Heart left ventricle (tissue), 16 donors: ENCODE measurements around the gene GUF1. TPM values are rescaled to one million over a fixed set of nuclear protein-coding genes. Genes with fewer than 3 reads are reported as not detected.

Experiments
- ATAC-seq, 4 donors: fragments of 200-7000 bp; cut with Tn5 transposase; one replicate each; pipeline ENCODE4 v1.9.1; 2020 to 2022; ENCODE audit warnings: moderate library complexity in 4 of 4, mild to moderate bottlenecking in 3 of 4, moderate number of reproducible peaks in 1 of 4
- DNase-seq, 5 donors: peaks; one replicate each; pipeline ENCODE4 v3.0.0-alpha.2; 2020
- H3K27ac ChIP-seq, 12 donors: fragments of 200-600 bp; sonication (generic) in 4 of 12; one replicate each; pipeline versions ENCODE4 v1.5.0 to v1.8.0; 2016 to 2022; ENCODE audit warnings: mild to moderate bottlenecking in 2 of 12
- H3K27me3 ChIP-seq, 9 donors: fragments of 200-600 bp; sonication (generic) in 2 of 9; one replicate each; pipeline versions ENCODE4 v1.5.1 to v1.8.0; 2016 to 2022; ENCODE audit warnings: mild to moderate bottlenecking in 3 of 9
- H3K36me3 ChIP-seq, 9 donors: fragments of 200-600 bp; sonication (generic) in 2 of 9; one replicate each; pipeline versions ENCODE4 v1.5.0 to v1.8.0; 2018 to 2022; ENCODE audit warnings: mild to moderate bottlenecking in 2 of 9
- H3K4me1 ChIP-seq, 12 donors: fragments of 200-600 bp; sonication (generic) in 4 of 12; one replicate each; pipeline versions ENCODE4 v1.5.0 to v1.8.0; 2016 to 2022; ENCODE audit warnings: mild to moderate bottlenecking in 3 of 12
- H3K4me3 ChIP-seq, 12 donors: fragments of 200-600 bp; sonication (generic) in 4 of 12; one replicate each; pipeline versions ENCODE4 v1.5.0 to v1.8.0; 2017 to 2022; ENCODE audit warnings: mild to moderate bottlenecking in 9 of 12, moderate library complexity in 4 of 12
- H3K9me3 ChIP-seq, 12 donors: fragments of 200-600 bp; sonication (generic) in 4 of 12; one replicate each; pipeline versions ENCODE4 v1.5.0 to v1.8.0; 2016 to 2022; ENCODE audit warnings: mild to moderate bottlenecking in 1 of 12
- CTCF ChIP-seq, 12 donors: fragments of 200-600 bp; sonication (generic) in 4 of 12; IDR thresholded peaks; one replicate each; pipeline versions ENCODE4 v1.5.0 to v1.8.0; 2018 to 2022; ENCODE audit warnings: antibody characterized with exemption in 12 of 12, mild to moderate bottlenecking in 5 of 12
- POLR2A ChIP-seq, 2 donors: fragments of 450-650 bp; IDR thresholded peaks; one replicate each; pipeline ENCODE4 v1.6.1; 2017; ENCODE audit warnings: antibody characterized with exemption in 2 of 2, mild to moderate bottlenecking in 2 of 2, moderate library complexity in 2 of 2
- WGBS, 4 donors: extraction: QIAGEN DNeasy Blood & Tissue Kit in 2 of 4; methylation state at CpG; one replicate each; pipeline versions ENCODE4 v1.1.5 to v1.1.7; 2013 to 2018; 5-methylcytosine and 5-hydroxymethylcytosine counted together
- intact Hi-C, 10 donors: fragments of 100-400 bp; cut with DNase I; formaldehyde crosslinking; loops; one replicate each; pipeline versions ENCODE4 v1.11.1 to v1.14.2; 2022
- polyA plus RNA-seq, 2 donors: library from polyadenylated mRNA; stranded (reverse); fragments of 200-250 nt; gene quantifications; one replicate each; pipeline ENCODE4 v1.2.3, GENCODE V29; 2013
- total RNA-seq, 9 donors: library from RNA; depleted of rRNA in 2 of 9; stranded (reverse); fragments of >200 nt in 2 of 9; fragmentation: NEBNext Ultra II Directional in 3 of 9; extraction: Animal tissue kit (Norgen Biotek cat#: 25700) in 3 of 9; gene quantifications; one replicate each; pipeline versions ENCODE4 v1.1.0 to v1.2.4, GENCODE V29; 2016 to 2023
- donor health status: ischemic (EF 13 %, LVEDD 7.1; RV severe dilation, severe dysfunction).
- donor health status: healthy with polysubstance abuse.
- donor health status: DM: no; HTN: yes; CAD: no.
- donor health status: DM: no; HTN: no; CAD: no.
- donor health status: ischemic (EF 25% LVEDD 6.9; RV normal size, moderate dysfunction).
- donor health status: ischemic (EF 25% LVEDD 5.7; RV mildly dilated, moderate dysfunction).
- donor health status: healthy.
- donor health status: DM: yes; HTN: yes; CAD: no.
- donor health status: ischemic (EF 35%, LVEDD 5.7; RV mildly dilated, moderate dysfunction).
- donor health status: nonischemic (EF 11% LVEDD 7.7; RV severe dilation, severe dysfunction).
- donor health status: DM: yes; HTN: yes; CAD: no.
- donor health status: PGD.
- donor health status: ischemic (EF 29% LVEDD 5.4; RV normal size, mild dysfunction).
- donor health status: nonischemic (EF 23%, LVEDD 6.1; RV moderate dilation, normal function).

GUF1 gene
- total and polyA plus RNA-seq, 11 donors = 13.9 to 25.9 (median 19.5) TPM

- intact Hi-C loops = no loop called here
- no peak for ATAC-seq
- TF ChIP-seq CTCF (IDR thresholded peaks at IDR 0.05) (no peak), POLR2A (IDR thresholded peaks at IDR 0.05) (no peak)
Observed at GRCh38 chr4:44632733-44633132, 45.5 kb upstream of the GUF1 start.

GRCh38 chr4:44638091-44638490, 40.1 kb upstream of the GUF1 start:
- DNase-seq (no peak), ATAC-seq (no peak)
- TF ChIP-seq CTCF (IDR thresholded peaks at IDR 0.05) = no peak
- TF ChIP-seq POLR2A (IDR thresholded peaks at IDR 0.05) = no peak
- Histone ChIP-seq H3K36me3 (no peaks in the 10 kb centered on the region), H3K4me3 (no peak overlapping the region), H3K4me1 (no peaks in the 10 kb centered on the region), H3K27ac (no peak overlapping the region), H3K9me3 (peaks cover 0 to 11% (median 0%) of the 10 kb centered on the region in 12 donors), H3K27me3 (no peaks in the 10 kb centered on the region)
- 83 to 90% (median 87%) methylated on average over 4 of the region's 4 CpGs for WGBS, 4 donors
- intact Hi-C loops = no loop called here

More at GRCh38 chr4:44632733-44633132, 45.5 kb upstream of the GUF1 start:
- H3K27ac ChIP-seq = no peak overlapping the region
- no peaks in the 10 kb centered on the region for H3K27me3 ChIP-seq
- DNase-seq = no peak
- no peaks in the 10 kb centered on the region for H3K9me3 ChIP-seq
- no peak overlapping the region for H3K4me3 ChIP-seq
- 78 to 85% (median 83%) methylated on average over 8 of the region's 8 CpGs for WGBS, 4 donors
- no peaks in the 10 kb centered on the region for H3K4me1 ChIP-seq
- no peaks in the 10 kb centered on the region for H3K36me3 ChIP-seq

GRCh38 chr4:44646151-44646550, 32.1 kb upstream of the GUF1 start:
- no peak for ATAC-seq
- H3K4me3 ChIP-seq = no peak overlapping the region
- H3K4me1 ChIP-seq = no peaks in the 10 kb centered on the region
- 84 to 93% (median 87%) methylated on average over 1 of the region's 1 CpG for WGBS, 4 donors
- no peaks in the 10 kb centered on the region for H3K36me3 ChIP-seq
- TF ChIP-seq CTCF (IDR thresholded peaks at IDR 0.05) (no peak), POLR2A (IDR thresholded peaks at IDR 0.05) (no peak)
- intact Hi-C loops = no loop called here
- no peak for DNase-seq
- no peaks in the 10 kb centered on the region for H3K27me3 ChIP-seq
- peaks cover 0 to 20% (median 0%) of the 10 kb centered on the region in 12 donors for H3K9me3 ChIP-seq
- no peak overlapping the region for H3K27ac ChIP-seq

- Histone ChIP-seq H3K27me3 (no peaks in the 10 kb centered on the region), H3K27ac (no peak within 1 kb of the TSS), H3K4me3 (no peak within 1 kb of the TSS), H3K36me3 (no peaks in the 10 kb centered on the region), H3K9me3 (no peaks in the 10 kb centered on the region), H3K4me1 (peaks cover 0 to 3% (median 0%) of the 10 kb centered on the region in 12 donors)
- 35 to 68% (median 47%) methylated on average over 1 of the region's 1 CpG for WGBS, 4 donors
- no peak for DNase-seq
- ATAC-seq = peak in 1 of 4 donors; percentile 61
- intact Hi-C loops = no loop called here
- no peak for TF ChIP-seq CTCF (IDR thresholded peaks at IDR 0.05)
- TF ChIP-seq POLR2A (IDR thresholded peaks at IDR 0.05) = no peak
Observed at GRCh38 chr4:44651425-44651824, 26.8 kb upstream of the GUF1 start, which contains the start of gene YIPF7. Gene YIPF7, minus strand, starts transcription at chr4:44651625. Its CDS starts 1,525 bp downstream, at chr4:44650100.
